LNCaP clone FGC (cell line): ENCODE measurements around the gene NRSN2.

Experiments used
- DNase-seq: peaks from one replicate; pipeline ENCODE4 v3.0.0-alpha.2; 2011; ENCODE audit warnings: low read depth
- H3K4me3 ChIP-seq: 2 replicates; pipeline ENCODE4 v1.5.1; 2011; ENCODE audit warnings: mild to moderate bottlenecking, low read depth, low read length, control low read depth
- CTCF ChIP-seq: IDR thresholded peaks from 2 replicates; pipeline ENCODE4 v1.5.1; 2012; ENCODE audit warnings: mild to moderate bottlenecking; ENCODE audit not compliant: control insufficient read depth, insufficient read depth; ENCODE audit errors: extremely low read depth

The NRSN2 gene

DNA sequence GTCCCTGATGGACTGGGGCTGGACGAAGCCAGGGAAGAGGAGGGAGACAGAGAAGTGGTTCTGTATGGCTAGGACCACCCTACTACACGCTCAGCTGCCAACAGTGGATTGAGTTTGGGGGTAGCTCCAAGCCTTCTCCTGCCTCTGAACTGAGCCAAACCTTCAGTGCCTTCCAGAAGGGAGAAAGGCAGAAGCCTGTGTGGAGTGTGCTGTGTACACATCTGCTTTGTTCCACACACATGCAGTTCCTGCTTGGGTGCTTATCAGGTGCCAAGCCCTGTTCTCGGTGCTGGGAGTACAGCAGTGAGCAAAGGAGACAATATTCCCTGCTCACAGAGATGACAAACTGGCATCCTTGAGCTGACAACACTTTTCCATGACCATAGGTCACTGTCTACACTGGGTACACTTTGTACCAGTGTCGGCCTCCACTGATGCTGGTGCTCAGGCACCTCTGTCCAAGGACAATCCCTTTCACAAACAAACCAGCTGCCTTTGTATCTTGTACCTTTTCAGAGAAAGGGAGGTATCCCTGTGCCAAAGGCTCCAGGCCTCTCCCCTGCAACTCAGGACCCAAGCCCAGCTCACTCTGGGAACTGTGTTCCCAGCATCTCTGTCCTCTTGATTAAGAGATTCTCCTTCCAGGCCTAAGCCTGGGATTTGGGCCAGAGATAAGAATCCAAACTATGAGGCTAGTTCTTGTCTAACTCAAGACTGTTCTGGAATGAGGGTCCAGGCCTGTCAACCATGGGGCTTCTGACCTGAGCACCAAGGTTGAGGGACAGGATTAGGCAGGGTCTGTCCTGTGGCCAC is 49.9 kb downstream of the NRSN2 start:
- H3K4me3 ChIP-seq: no peak overlapping the region
- TF ChIP-seq CTCF: no peak
- DNase-seq: no peak

DNA sequence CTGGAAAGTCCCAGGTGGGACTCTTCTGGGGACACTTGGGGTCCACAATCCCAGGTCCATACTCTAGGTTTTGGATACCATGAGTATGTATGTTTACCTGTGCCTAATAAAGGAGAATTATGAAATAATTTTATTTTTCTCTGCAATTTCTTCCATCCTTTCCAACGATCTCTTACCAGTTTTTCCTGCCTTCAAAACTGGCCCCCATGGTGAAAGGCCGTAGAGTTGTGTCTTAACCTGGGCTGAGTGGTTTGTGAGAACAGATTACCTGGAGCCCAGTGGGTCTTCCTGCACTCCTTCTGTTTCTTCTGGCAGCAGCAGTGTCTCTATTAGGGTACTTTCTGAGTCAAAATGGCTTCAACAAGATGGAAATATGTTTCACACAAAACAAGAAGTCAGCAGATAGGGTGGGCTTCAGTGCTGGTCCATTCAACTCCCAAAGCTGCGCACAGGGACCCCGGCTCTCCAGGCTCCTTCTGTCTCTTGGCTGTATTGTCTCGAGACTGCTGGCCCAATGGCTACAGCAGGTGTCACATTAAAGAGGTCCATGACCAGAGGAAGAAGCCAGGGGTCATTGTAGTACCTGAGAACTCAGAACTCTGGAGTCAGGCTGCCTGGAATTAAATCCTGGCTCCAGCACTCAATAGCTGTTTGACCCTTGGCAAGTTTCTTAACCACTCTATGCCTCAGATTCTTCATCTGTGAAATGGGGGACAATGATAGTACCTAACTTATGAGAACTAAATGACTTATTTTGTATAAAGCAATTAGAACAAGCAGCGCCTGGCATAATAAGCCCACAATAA is 50.7 kb downstream of the NRSN2 start:
- no peak for TF ChIP-seq CTCF
- no peak for DNase-seq
- H3K4me3 ChIP-seq: no peak overlapping the region

DNA sequence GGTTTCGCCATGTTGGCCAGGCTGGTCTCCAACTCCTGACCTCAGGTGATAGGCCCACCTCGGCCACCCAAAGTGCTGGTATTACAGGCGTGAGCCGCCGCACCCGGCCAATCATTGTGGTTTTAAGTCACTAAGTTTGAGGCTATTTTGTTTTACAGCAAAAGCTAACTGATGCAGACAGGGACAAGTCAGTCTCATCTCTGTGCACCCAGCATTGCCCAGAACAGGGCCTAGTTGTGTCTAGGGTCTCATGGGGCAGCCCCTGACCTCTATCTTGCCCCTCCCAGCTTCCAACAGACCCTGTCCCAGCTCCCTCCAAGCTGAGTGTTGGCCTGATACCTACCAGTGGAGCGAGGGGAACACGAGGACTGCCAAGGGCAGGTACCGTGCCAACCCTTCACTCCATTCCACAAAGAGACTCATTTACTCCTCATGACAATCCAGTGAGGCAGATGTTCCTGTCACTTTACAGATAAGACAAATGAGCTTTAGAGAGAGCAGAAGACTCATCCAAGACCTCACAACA is 52.3 kb downstream of the NRSN2 start:
- H3K4me3 ChIP-seq: no peak overlapping the region
- DNase-seq: no peak
- no peak for TF ChIP-seq CTCF

GRCh38 chr20:400128-400453 is 53.2 kb downstream of the NRSN2 start:
- H3K4me3 ChIP-seq: no peak overlapping the region
- no peak for TF ChIP-seq CTCF
- DNase-seq: no peak

DNA sequence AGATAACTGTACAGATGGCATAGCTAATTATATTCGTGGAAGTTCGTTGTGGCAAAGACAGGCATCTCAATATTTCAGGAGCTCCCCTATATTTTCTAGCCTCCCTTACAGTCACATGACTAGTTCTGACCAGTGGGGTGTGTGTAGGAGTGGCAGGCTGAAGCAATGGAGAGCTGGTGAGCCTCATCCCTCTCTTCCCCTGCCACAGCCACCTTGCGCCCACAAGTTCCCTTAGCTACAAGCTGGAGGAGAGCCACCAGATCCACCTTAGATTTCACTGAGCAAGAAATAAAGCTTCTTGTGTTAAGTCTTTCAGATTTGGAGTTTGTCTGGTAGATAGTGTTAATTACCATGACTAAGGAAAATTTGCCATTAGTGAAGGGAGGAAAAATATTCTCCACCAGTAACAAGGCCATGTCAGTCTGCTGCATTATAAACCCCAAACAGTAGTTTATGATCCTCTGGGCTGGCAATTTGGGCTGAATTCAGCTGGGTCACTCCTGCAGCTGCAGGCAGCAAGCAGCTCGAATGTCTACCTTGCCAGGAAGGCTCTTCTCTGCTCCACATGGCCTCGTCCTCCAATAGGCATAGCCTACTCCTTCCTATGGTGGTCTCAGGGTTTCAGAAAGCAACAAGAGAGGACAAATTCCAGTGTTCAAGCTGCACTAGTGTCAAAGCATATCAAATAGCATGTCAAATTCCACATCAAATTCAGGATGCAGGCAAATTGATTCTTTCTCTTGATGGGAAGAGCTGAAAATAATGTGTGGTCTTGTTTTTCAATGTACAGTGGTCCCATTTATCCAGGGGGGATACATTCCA is 53.8 kb downstream of the NRSN2 start:
- DNase-seq: no peak
- no peak for TF ChIP-seq CTCF
- no peak overlapping the region for H3K4me3 ChIP-seq

- no peak for TF ChIP-seq CTCF
- H3K4me3 ChIP-seq: no peak overlapping the region
- no peak for DNase-seq
Observed at GRCh38 chr20:401682-402495, 55.0 kb downstream of the NRSN2 start.
